Type B pancreatic cell (in vitro differentiated cells): ENCODE results near the gene SUPT3H. TPM values are rescaled to one million over a fixed set of nuclear protein-coding genes. Genes with fewer than 3 reads are reported as not detected.

ENCODE experiments used
- DNase-seq: peaks from one replicate; pipeline ENCODE4 v3.0.0; 2021; ENCODE audit warnings: mixed read lengths; ENCODE audit not compliant: unreplicated experiment; ENCODE audit errors: extremely low spot score
- H3K27ac Mint-ChIP-seq: 2 replicates; pipeline ENCODE4 v1.8.0; 2021; ENCODE audit warnings: mild to moderate bottlenecking, mixed read lengths
- H3K27me3 Mint-ChIP-seq: 2 replicates; pipeline ENCODE4 v1.8.0; 2021; ENCODE audit warnings: mixed read lengths
- H3K36me3 Mint-ChIP-seq: 2 replicates; pipeline ENCODE4 v1.8.0; 2021; ENCODE audit warnings: mixed read lengths
- H3K4me1 Mint-ChIP-seq: one replicate; pipeline ENCODE4 v1.8.0; 2021; ENCODE audit warnings: mixed read lengths; ENCODE audit not compliant: unreplicated experiment
- H3K4me3 Mint-ChIP-seq: 2 replicates; pipeline ENCODE4 v1.8.0; 2021; ENCODE audit warnings: mild to moderate bottlenecking, mixed read lengths
- H3K9me3 Mint-ChIP-seq: 2 replicates; pipeline ENCODE4 v1.8.0; 2021; ENCODE audit warnings: mixed read lengths
- total RNA-seq: library from RNA; stranded (reverse); gene quantifications from 2 replicates; pipeline ENCODE4 v1.2.1, GENCODE V29; 2021; ENCODE audit warnings: low replicate concordance
- TF ChIP-seq, protein P1 (sequence below): fragments of 200-600 bp; sonication (generic); conservative IDR thresholded peaks from 2 replicates; pipeline ENCODE4 v1.5.0; 2021; ENCODE audit warnings: antibody characterized with exemption, mild to moderate bottlenecking

SUPT3H gene
- total RNA-seq, 1 donor from 2014 or later: 18.4 TPM

GRCh38 chr6:45256697-45257695 lies 120.7 kb downstream of the SUPT3H start:
- no peaks in the 10 kb centered on the region for H3K36me3 Mint-ChIP-seq
- no peak overlapping the region for H3K4me3 Mint-ChIP-seq
- no peak overlapping the region for H3K27ac Mint-ChIP-seq
- H3K9me3 Mint-ChIP-seq: peaks cover 5% of the 10 kb centered on the region
- DNase-seq: no peak
- TF ChIP-seq, protein P1, sequence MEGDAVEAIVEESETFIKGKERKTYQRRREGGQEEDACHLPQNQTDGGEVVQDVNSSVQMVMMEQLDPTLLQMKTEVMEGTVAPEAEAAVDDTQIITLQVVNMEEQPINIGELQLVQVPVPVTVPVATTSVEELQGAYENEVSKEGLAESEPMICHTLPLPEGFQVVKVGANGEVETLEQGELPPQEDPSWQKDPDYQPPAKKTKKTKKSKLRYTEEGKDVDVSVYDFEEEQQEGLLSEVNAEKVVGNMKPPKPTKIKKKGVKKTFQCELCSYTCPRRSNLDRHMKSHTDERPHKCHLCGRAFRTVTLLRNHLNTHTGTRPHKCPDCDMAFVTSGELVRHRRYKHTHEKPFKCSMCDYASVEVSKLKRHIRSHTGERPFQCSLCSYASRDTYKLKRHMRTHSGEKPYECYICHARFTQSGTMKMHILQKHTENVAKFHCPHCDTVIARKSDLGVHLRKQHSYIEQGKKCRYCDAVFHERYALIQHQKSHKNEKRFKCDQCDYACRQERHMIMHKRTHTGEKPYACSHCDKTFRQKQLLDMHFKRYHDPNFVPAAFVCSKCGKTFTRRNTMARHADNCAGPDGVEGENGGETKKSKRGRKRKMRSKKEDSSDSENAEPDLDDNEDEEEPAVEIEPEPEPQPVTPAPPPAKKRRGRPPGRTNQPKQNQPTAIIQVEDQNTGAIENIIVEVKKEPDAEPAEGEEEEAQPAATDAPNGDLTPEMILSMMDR: no peak
- no peaks in the 10 kb centered on the region for H3K27me3 Mint-ChIP-seq
- H3K4me1 Mint-ChIP-seq: no peaks in the 10 kb centered on the region

- H3K4me3 Mint-ChIP-seq: no peak overlapping the region
- no peak for DNase-seq
- peaks cover 5% of the 10 kb centered on the region for H3K9me3 Mint-ChIP-seq
- no peaks in the 10 kb centered on the region for H3K27me3 Mint-ChIP-seq
- no peaks in the 10 kb centered on the region for H3K36me3 Mint-ChIP-seq
- TF ChIP-seq, protein P1: no peak
- H3K4me1 Mint-ChIP-seq: no peaks in the 10 kb centered on the region
- no peak overlapping the region for H3K27ac Mint-ChIP-seq
These were observed 122.3 kb downstream of the SUPT3H start for GRCh38 chr6:45255434-45255833.

GRCh38 chr6:45254253-45254652 lies 123.5 kb downstream of the SUPT3H start:
- Mint-ChIP-seq H3K27ac (no peak overlapping the region), H3K4me1 (peaks cover 3% of the 10 kb centered on the region), H3K27me3 (no peaks in the 10 kb centered on the region), H3K9me3 (peaks cover 5% of the 10 kb centered on the region), H3K36me3 (no peaks in the 10 kb centered on the region), H3K4me3 (no peak overlapping the region)
- no peak for DNase-seq
- TF ChIP-seq, protein P1: no peak

DNA sequence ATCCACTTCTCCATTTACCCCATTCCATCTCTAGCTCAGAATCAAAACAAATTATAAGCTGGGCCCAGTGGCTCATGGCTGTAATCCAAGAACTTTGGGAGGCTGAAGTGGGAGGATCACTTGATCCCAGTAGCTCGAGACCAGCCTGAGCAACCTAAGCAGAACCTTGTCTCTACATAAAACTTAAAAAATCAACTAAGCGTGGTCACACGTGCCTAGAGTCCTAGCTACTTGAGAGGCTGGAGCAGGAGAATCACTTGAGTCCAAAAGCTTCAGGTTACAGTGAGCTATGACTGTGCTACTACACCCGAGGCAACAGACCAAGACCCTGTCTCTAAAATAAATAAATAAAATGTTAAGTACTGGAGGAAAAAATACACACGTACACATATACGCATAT lies 124.3 kb downstream of the SUPT3H start:
- TF ChIP-seq, protein P1: no peak
- DNase-seq: no peak
- H3K4me3 Mint-ChIP-seq: no peak overlapping the region
- H3K36me3 Mint-ChIP-seq: no peaks in the 10 kb centered on the region
- no peak overlapping the region for H3K27ac Mint-ChIP-seq
- H3K9me3 Mint-ChIP-seq: peaks cover 5% of the 10 kb centered on the region
- no peaks in the 10 kb centered on the region for H3K27me3 Mint-ChIP-seq
- H3K4me1 Mint-ChIP-seq: peaks cover 6% of the 10 kb centered on the region

DNA sequence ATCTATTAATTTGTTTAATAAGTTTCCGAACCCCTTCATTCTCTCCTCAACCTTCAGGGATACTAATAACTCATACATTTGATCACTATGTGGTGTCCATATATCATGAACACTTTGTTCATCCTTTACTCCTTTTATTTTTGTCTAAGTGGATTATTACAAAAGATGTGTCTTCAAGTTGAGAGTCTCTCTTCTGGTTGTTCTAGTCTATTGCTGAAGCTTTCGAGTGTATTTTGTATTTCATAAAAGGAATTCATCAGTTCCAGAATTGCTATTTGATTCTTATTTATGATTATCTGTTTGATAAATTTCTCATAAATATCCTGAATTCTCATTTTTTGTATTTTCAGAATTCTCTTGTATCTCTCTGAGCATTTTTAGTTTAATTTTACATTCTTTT lies 146.1 kb downstream of the SUPT3H start:
- Mint-ChIP-seq H3K36me3 (peaks cover 9% of the 10 kb centered on the region), H3K9me3 (peaks cover 10% of the 10 kb centered on the region), H3K4me3 (no peak overlapping the region), H3K4me1 (no peaks in the 10 kb centered on the region), H3K27ac (no peak overlapping the region), H3K27me3 (no peaks in the 10 kb centered on the region)
- TF ChIP-seq, protein P1: no peak
- no peak for DNase-seq
